T-helper 2 cell treated with Interferon-gamma antibody and Interleukin-4, amounts not matched to agents 5 μg/mL and 100 μg/mL, for 36 hours (primary cell): ENCODE data around the gene REG4.
A peak's percentile ranks its signal among the peaks of the same experiment; 100 is the strongest.
"Not testable (repeated sequence)": the region's sequence is repeated elsewhere in the genome, so short reads cannot be mapped to it uniquely, and the experiment has no call there.

ENCODE experiments used
- DNase-seq: peaks from one replicate; pipeline ENCODE4 v3.0.0; 2021; ENCODE audit warnings: low spot score
- H3K27ac Mint-ChIP-seq: one replicate; pipeline ENCODE4 v1.8.0; 2021; ENCODE audit warnings: mild to moderate bottlenecking, mixed read lengths
- H3K27me3 Mint-ChIP-seq: one replicate; pipeline ENCODE4 v1.8.0; 2021; ENCODE audit warnings: low read depth, mixed read lengths
- H3K36me3 Mint-ChIP-seq: one replicate; pipeline ENCODE4 v1.8.0; 2021; ENCODE audit warnings: low read depth, mixed read lengths
- H3K4me1 Mint-ChIP-seq: one replicate; pipeline ENCODE4 v1.8.0; 2021; ENCODE audit warnings: low read depth, mixed read lengths
- H3K4me3 Mint-ChIP-seq: one replicate; pipeline ENCODE4 v1.8.0; 2022; ENCODE audit warnings: mild to moderate bottlenecking, moderate library complexity, mixed read lengths
- H3K9me3 Mint-ChIP-seq: one replicate; pipeline ENCODE4 v1.8.0; 2021; ENCODE audit warnings: mixed read lengths

The REG4 gene

GRCh38 chr1:119797162-119797561, 14.1 kb downstream of the REG4 start:
- Mint-ChIP-seq H3K9me3 (no peaks in the 10 kb centered on the region), H3K27me3 (peaks cover under 1% of the 10 kb centered on the region), H3K4me3 (no peak overlapping the region), H3K4me1 (no peaks in the 10 kb centered on the region), H3K27ac (no peak overlapping the region), H3K36me3 (no peaks in the 10 kb centered on the region)
- DNase-seq, result no peak

GRCh38 chr1:119795261-119796200, 15.7 kb downstream of the REG4 start:
- Mint-ChIP-seq H3K27me3 (peaks cover 9% of the 10 kb centered on the region), H3K4me3 (no peak overlapping the region), H3K27ac (no peak overlapping the region), H3K36me3 (no peaks in the 10 kb centered on the region), H3K4me1 (no peaks in the 10 kb centered on the region), H3K9me3 (no peaks in the 10 kb centered on the region)
- no peak for DNase-seq

- DNase-seq, result no peak
- Mint-ChIP-seq H3K36me3 (no peaks in the 10 kb centered on the region), H3K27me3 (peaks cover 12% of the 10 kb centered on the region), H3K27ac (no peak overlapping the region), H3K4me1 (no peaks in the 10 kb centered on the region), H3K4me3 (no peak overlapping the region), H3K9me3 (no peaks in the 10 kb centered on the region)
These were observed 16.4 kb downstream of the REG4 start for GRCh38 chr1:119794876-119795240.

GRCh38 chr1:119794230-119794875, 16.9 kb downstream of the REG4 start:
- no peak for DNase-seq
- Mint-ChIP-seq H3K27me3 (peaks cover 14% of the 10 kb centered on the region), H3K4me1 (peaks cover under 1% of the 10 kb centered on the region), H3K27ac (no peak overlapping the region), H3K9me3 (no peaks in the 10 kb centered on the region), H3K4me3 (no peak overlapping the region), H3K36me3 (no peaks in the 10 kb centered on the region)

GRCh38 chr1:119791377-119791776, 19.9 kb downstream of the REG4 start:
- H3K36me3 Mint-ChIP-seq, result no peaks in the 10 kb centered on the region
- peaks cover 17% of the 10 kb centered on the region for H3K27me3 Mint-ChIP-seq
- H3K4me3 Mint-ChIP-seq, result no peak overlapping the region
- no peaks in the 10 kb centered on the region for H3K9me3 Mint-ChIP-seq
- peaks cover 9% of the 10 kb centered on the region for H3K4me1 Mint-ChIP-seq
- no peak overlapping the region for H3K27ac Mint-ChIP-seq
- no peak for DNase-seq

- Mint-ChIP-seq H3K36me3 (no peaks in the 10 kb centered on the region), H3K4me3 (no peak overlapping the region), H3K4me1 (peaks cover 16% of the 10 kb centered on the region), H3K9me3 (no peaks in the 10 kb centered on the region), H3K27ac (no peak overlapping the region), H3K27me3 (peaks cover 17% of the 10 kb centered on the region)
- DNase-seq, result no peak
These were observed 20.6 kb downstream of the REG4 start for GRCh38 chr1:119790451-119791198.

- Mint-ChIP-seq H3K27me3 (peaks cover 33% of the 10 kb centered on the region), H3K9me3 (no peaks in the 10 kb centered on the region), H3K27ac (peak overlapping the region; percentile 7), H3K4me1 (peaks cover 30% of the 10 kb centered on the region), H3K4me3 (no peak overlapping the region), H3K36me3 (no peaks in the 10 kb centered on the region)
- no peak for DNase-seq
These were observed 23.5 kb downstream of the REG4 start for GRCh38 chr1:119787776-119788175.

- not testable (repeated sequence) for H3K4me3 Mint-ChIP-seq, H3K27ac Mint-ChIP-seq, H3K9me3 Mint-ChIP-seq, H3K36me3 Mint-ChIP-seq
- DNase-seq, result peak; percentile 35
- peaks cover 38% of the 10 kb centered on the region for H3K27me3 Mint-ChIP-seq
- peaks cover 33% of the 10 kb centered on the region for H3K4me1 Mint-ChIP-seq
These were observed 24.7 kb downstream of the REG4 start for GRCh38 chr1:119786473-119787050.

GRCh38 chr1:119786046-119786445, 25.2 kb downstream of the REG4 start:
- H3K27ac Mint-ChIP-seq, H3K4me3 Mint-ChIP-seq, H3K36me3 Mint-ChIP-seq: not testable (repeated sequence)

GRCh38 chr1:119784191-119784781, 27.0 kb downstream of the REG4 start:
- Mint-ChIP-seq H3K36me3 (no peaks in the 10 kb centered on the region), H3K4me1 (peaks cover 37% of the 10 kb centered on the region), H3K27ac (no peak overlapping the region), H3K4me3 (no peak overlapping the region), H3K9me3 (no peaks in the 10 kb centered on the region), H3K27me3 (peaks cover 46% of the 10 kb centered on the region)
- no peak for DNase-seq

More at GRCh38 chr1:119786046-119786445, 25.2 kb downstream of the REG4 start:
- DNase-seq, H3K9me3 Mint-ChIP-seq: not testable (repeated sequence)
- H3K4me1 Mint-ChIP-seq, result peaks cover 33% of the 10 kb centered on the region
- peaks cover 42% of the 10 kb centered on the region for H3K27me3 Mint-ChIP-seq

GRCh38 chr1:119783354-119784185, 27.7 kb downstream of the REG4 start:
- Mint-ChIP-seq H3K4me3 (no peak overlapping the region), H3K27ac (peak overlapping the region; percentile 67), H3K27me3 (peaks cover 44% of the 10 kb centered on the region), H3K36me3 (no peaks in the 10 kb centered on the region), H3K9me3 (no peaks in the 10 kb centered on the region), H3K4me1 (peaks cover 36% of the 10 kb centered on the region)
- no peak for DNase-seq

- H3K36me3 Mint-ChIP-seq, result no peaks in the 10 kb centered on the region
- no peaks in the 10 kb centered on the region for H3K9me3 Mint-ChIP-seq
- H3K4me1 Mint-ChIP-seq, result peaks cover 36% of the 10 kb centered on the region
- no peak overlapping the region for H3K4me3 Mint-ChIP-seq
- H3K27ac Mint-ChIP-seq, result no peak overlapping the region
- peaks cover 44% of the 10 kb centered on the region for H3K27me3 Mint-ChIP-seq
- no peak for DNase-seq
These were observed 28.5 kb downstream of the REG4 start for GRCh38 chr1:119782631-119783325.
